HUES6 (cell line): ENCODE data around the gene ZNF236.
"Not testable (repeated sequence)": the region's sequence is repeated elsewhere in the genome, so short reads cannot be mapped to it uniquely, and the experiment has no call there.

Experiments
- H3K27ac ChIP-seq: 2 replicates; pipeline ENCODE4 v1.7.0; 2013; ENCODE audit warnings: low read depth, mild to moderate bottlenecking, low read length, inconsistent platforms
- H3K27me3 ChIP-seq: 2 replicates; pipeline ENCODE4 v1.6.1; 2013; ENCODE audit warnings: low read length; ENCODE audit not compliant: control insufficient read depth, insufficient read depth
- H3K36me3 ChIP-seq: 2 replicates; pipeline ENCODE4 v1.6.1; 2013; ENCODE audit warnings: low read length; ENCODE audit not compliant: control insufficient read depth, insufficient read depth
- H3K4me1 ChIP-seq: 2 replicates; pipeline ENCODE4 v1.6.1; 2013; ENCODE audit warnings: low read length; ENCODE audit not compliant: control insufficient read depth, insufficient read depth
- H3K4me3 ChIP-seq: 2 replicates; pipeline ENCODE4 v1.5.1; 2013; ENCODE audit warnings: low read depth, low read length
- H3K9ac ChIP-seq: one replicate; pipeline ENCODE4 v1.6.1; 2013; ENCODE audit warnings: mild to moderate bottlenecking, low read length
- H3K9me3 ChIP-seq: 2 replicates; pipeline ENCODE4 v1.6.1; 2013; ENCODE audit warnings: low read depth, low read length; ENCODE audit not compliant: control insufficient read depth, insufficient read depth

ZNF236 gene

DNA sequence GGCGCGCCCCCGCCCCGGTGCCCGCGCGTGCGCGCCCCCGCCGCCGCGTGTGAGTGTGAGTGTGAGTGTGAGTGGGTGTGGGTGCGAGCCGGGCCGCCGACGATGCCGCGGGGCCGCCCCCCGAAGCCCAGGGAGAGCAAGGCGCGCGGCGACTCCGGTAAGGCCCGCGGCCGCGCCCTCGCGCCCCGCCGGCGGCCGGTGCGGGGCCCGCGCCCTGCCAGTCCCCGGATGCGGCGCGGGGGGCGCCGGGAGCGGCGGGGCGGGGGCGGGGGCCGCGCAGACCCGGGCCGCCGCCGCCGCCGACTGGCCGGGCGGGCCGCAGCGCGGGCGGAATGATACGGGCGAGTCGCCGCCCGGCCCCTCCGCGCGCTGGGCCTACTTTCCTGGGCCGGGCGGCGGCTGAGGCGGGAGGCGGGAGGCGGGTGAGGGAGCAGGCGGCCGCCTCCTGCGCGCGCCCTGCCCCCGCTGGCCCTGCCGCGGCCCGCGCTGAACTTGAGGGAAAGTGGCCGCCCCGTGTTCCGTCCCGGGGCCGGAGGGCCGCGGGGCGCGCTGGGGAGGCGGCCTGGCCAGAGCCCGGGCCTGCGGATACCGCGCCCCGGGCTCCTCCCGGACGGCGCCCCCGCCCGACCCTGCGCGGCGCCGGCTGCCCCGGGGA is at the start of gene ZNF236:
Gene ZNF236, plus strand, starts transcription at position 52 of the 655 bp plus-strand sequence. Its CDS starts 51 bp downstream, at position 103.
- Histone ChIP-seq H3K4me3 (peak within 1 kb of the TSS; percentile 98), H3K4me1 (peaks cover 13% of the 10 kb centered on the region), H3K27ac (peak within 1 kb of the TSS; percentile 81; the same call in 1 of the 2 replicates), H3K9ac (peak within 1 kb of the TSS; percentile 95), H3K9me3 (no peaks in the 10 kb centered on the region), H3K27me3 (no peaks in the 10 kb centered on the region), H3K36me3 (no peaks in the 10 kb centered on the region)

DNA sequence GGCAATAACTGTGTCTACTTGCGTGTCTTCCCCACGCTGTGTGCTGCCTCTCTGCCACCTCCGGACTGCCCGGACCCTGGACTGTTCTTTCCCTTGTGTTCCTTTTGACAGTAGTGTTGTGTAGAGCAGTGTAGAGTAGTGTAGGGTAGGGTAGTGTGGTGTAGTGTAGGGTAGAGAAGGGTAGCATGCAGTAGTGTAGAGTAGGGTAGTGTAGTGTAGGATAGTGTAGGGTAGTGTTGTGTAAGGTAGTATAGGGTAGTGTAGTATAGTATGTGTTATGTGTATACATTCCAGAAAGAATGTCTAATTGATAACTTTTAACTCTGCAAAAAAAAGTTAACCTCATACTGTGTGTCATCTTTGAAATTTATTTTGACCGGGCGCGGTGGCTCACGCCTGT is 49.7 kb upstream of the ZNF236 start:
- no peak overlapping the region for H3K27ac ChIP-seq
- no peak overlapping the region for H3K4me3 ChIP-seq
- H3K9ac ChIP-seq = no peak overlapping the region
- no peaks in the 10 kb centered on the region for H3K27me3 ChIP-seq
- H3K9me3 ChIP-seq = 0 out of 2 replicates have a peak, but pooled peaks cover 2% of the 10 kb centered on the region
- no peaks in the 10 kb centered on the region for H3K4me1 ChIP-seq
- H3K36me3 ChIP-seq = no peaks in the 10 kb centered on the region

DNA sequence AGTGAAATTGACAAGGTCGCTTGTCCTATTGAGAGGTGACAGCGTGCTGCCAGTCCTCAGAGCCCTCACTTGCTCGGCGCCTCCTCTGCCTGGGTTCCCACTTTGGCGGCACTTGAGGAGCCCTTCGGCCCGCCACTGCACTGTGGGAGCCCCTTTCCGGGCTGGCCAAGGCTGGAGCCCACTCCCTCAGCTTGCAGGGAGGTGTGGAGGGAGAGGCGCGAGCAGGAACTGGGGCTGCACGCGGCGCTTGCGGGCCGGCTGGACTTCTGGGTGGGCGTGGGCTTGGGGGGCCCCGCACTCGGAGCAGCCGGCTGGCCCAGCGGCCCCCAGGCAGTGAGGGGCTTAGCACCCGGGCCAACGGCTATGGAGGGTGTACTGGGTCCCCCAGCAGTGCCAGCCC is 45.3 kb upstream of the ZNF236 start:
- H3K27ac ChIP-seq, H3K9me3 ChIP-seq, H3K4me1 ChIP-seq, H3K36me3 ChIP-seq, H3K27me3 ChIP-seq, H3K9ac ChIP-seq, H3K4me3 ChIP-seq: not testable (repeated sequence)

GRCh38 chr18:76783786-76784484 is 38.4 kb upstream of the ZNF236 start:
- Histone ChIP-seq H3K4me1 (no peaks in the 10 kb centered on the region), H3K27me3 (no peaks in the 10 kb centered on the region), H3K4me3 (no peak overlapping the region), H3K9me3 (peaks cover 10% of the 10 kb centered on the region; the same call in 1 of the 2 replicates), H3K36me3 (no peaks in the 10 kb centered on the region), H3K9ac (no peak overlapping the region), H3K27ac (no peak overlapping the region)

DNA sequence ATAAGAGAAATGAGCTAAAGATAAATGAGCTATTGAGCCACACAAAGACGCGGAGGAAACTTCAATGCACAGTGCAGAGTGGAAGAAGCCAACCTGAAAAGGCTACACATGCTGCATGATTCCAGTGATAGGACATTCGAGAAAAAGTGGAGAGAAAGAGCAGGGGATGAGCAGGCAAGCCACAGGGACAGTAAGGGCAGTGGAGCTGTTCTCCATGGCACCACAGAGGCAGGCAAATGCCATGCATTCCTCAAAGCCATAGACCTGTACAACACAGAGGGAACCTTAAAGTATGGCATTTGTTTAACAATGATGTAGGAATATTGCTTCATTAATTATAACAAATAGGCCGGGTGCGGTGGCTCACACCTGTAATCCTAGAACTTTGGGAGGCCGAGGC is 36.5 kb upstream of the ZNF236 start:
- no peak overlapping the region for H3K27ac ChIP-seq
- no peaks in the 10 kb centered on the region for H3K36me3 ChIP-seq
- H3K4me3 ChIP-seq = no peak overlapping the region
- no peak overlapping the region for H3K9ac ChIP-seq
- H3K4me1 ChIP-seq = no peaks in the 10 kb centered on the region
- peaks cover 20% of the 10 kb centered on the region for H3K9me3 ChIP-seq
- no peaks in the 10 kb centered on the region for H3K27me3 ChIP-seq

DNA sequence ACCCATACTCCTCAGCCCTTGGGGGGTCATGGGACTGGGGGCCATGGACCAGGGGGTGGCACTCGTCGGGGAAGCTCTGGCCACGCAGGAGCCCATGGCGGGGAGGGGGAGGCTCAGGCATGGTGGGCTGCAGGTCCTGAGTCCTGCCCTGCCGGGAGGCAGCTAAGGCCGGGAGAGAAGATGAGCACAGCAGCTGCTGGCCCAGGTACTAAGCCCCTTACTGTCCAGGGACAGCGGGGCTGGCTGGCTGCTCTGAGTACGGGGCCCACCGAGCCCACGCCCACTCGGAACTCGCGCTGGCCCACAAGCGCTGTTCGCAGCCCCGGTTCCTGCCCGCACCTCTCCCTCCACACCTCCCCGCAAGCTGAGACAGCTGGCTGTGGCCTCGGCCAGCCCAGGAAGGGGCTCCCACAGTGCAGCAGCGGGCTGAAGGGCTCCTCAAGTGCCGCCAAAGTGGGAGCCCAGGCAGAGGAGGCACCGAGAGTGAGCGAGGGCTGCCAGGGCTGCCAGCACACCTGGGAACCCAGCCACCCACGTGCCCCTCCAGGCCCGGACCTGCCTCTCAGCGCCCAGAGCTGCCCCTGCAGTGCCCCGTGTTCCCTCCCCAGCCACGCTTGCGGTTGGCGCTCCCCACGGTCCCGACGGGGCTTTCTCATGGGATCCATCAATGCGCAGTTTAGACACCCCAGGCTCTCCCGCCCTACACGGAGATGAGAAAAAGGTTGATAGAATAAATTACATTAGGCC is 33.6 kb upstream of the ZNF236 start:
- Histone ChIP-seq H3K9ac (no peak overlapping the region), H3K4me1 (no peaks in the 10 kb centered on the region), H3K4me3 (no peak overlapping the region), H3K27ac (no peak overlapping the region), H3K9me3 (peaks cover 39% of the 10 kb centered on the region), H3K27me3 (no peaks in the 10 kb centered on the region), H3K36me3 (no peaks in the 10 kb centered on the region)

DNA sequence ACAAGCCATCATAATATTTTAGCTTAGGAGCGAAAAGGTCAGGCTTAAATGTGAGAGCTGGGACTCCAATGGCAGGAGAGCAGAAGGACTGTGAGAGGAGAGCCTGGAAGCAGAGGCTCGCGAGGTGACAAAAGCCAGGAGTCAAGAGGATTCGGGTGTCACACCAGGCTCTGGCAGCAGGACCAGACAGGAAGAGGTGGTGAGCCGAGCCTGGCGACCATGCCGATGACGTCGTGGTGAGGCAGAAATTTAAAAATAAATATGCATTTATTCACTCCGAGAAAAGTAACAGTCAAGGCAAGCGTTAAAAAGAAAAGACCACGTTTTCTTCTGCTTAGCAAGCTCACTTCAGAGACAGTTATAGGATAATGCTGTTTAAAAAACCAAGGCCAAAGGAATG is 31.3 kb upstream of the ZNF236 start:
- Histone ChIP-seq H3K9me3 (peaks cover 39% of the 10 kb centered on the region), H3K27me3 (no peaks in the 10 kb centered on the region), H3K27ac (no peak overlapping the region), H3K9ac (no peak overlapping the region), H3K36me3 (no peaks in the 10 kb centered on the region), H3K4me1 (no peaks in the 10 kb centered on the region), H3K4me3 (no peak overlapping the region)

GRCh38 chr18:76791642-76792041 is 30.7 kb upstream of the ZNF236 start:
- no peak overlapping the region for H3K27ac ChIP-seq
- no peaks in the 10 kb centered on the region for H3K4me1 ChIP-seq
- no peaks in the 10 kb centered on the region for H3K27me3 ChIP-seq
- peaks cover 43% of the 10 kb centered on the region for H3K9me3 ChIP-seq
- H3K4me3 ChIP-seq = no peak overlapping the region
- no peaks in the 10 kb centered on the region for H3K36me3 ChIP-seq
- no peak overlapping the region for H3K9ac ChIP-seq

- H3K4me1 ChIP-seq = no peaks in the 10 kb centered on the region
- H3K4me3 ChIP-seq = no peak overlapping the region
- no peaks in the 10 kb centered on the region for H3K36me3 ChIP-seq
- no peaks in the 10 kb centered on the region for H3K27me3 ChIP-seq
- no peak overlapping the region for H3K27ac ChIP-seq
- no peak overlapping the region for H3K9ac ChIP-seq
- H3K9me3 ChIP-seq = peaks cover 39% of the 10 kb centered on the region
These were observed 28.0 kb upstream of the ZNF236 start for GRCh38 chr18:76794326-76794725.

GRCh38 chr18:76801567-76802505 is 20.5 kb upstream of the ZNF236 start:
- no peaks in the 10 kb centered on the region for H3K27me3 ChIP-seq
- H3K9ac ChIP-seq = no peak overlapping the region
- peaks cover 7% of the 10 kb centered on the region; the same call in 1 of the 2 replicates for H3K9me3 ChIP-seq
- no peak overlapping the region for H3K27ac ChIP-seq
- H3K4me3 ChIP-seq = peak overlapping the region; percentile 60
- no peaks in the 10 kb centered on the region for H3K4me1 ChIP-seq
- no peaks in the 10 kb centered on the region for H3K36me3 ChIP-seq
